HG03175 (cell line): ENCODE results near the gene PNMA8B.
"Not testable (repeated sequence)": the region's sequence is repeated elsewhere in the genome, so short reads cannot be mapped to it uniquely, and the experiment has no call there.

Source experiments
- ATAC-seq: cut with Tn5 transposase; IDR thresholded peaks from one replicate; pipeline ENCODE4 v1.9.1; 2021; ENCODE audit warnings: mild to moderate bottlenecking, moderate library complexity; ENCODE audit not compliant: unreplicated experiment

PNMA8B gene

DNA sequence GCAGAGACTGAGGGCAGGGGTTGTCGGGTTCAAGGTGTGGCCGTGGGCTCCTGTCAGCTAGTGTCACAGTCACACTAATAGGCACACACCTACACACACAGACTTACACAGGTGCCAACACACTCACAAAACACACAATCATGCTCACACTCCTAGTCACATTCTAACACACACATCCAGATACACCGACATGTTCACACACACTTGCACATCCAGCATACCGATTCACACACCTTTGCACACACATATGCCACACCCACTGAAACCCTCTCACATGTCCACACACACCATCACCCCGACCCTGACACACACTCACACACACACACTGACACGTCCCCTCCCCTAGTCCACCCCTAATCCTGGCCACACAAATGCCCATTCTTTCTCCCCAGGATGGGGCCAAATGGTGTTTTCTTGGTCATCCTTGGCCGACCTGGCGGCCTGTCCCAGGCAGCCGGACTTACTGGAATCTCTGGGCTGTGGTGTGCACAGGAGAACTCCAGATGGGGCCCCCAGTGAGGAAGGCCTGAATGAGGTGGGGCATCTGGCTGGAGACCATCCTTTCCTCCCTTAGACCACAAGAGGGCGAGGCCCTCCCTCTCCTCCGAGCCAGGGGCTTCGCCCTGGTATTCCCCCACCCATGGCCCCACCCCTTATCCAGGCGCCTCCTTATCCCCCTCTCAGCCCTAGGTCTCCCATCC, 19.1 kb upstream of the PNMA8B start:
- ATAC-seq, result no peak

DNA sequence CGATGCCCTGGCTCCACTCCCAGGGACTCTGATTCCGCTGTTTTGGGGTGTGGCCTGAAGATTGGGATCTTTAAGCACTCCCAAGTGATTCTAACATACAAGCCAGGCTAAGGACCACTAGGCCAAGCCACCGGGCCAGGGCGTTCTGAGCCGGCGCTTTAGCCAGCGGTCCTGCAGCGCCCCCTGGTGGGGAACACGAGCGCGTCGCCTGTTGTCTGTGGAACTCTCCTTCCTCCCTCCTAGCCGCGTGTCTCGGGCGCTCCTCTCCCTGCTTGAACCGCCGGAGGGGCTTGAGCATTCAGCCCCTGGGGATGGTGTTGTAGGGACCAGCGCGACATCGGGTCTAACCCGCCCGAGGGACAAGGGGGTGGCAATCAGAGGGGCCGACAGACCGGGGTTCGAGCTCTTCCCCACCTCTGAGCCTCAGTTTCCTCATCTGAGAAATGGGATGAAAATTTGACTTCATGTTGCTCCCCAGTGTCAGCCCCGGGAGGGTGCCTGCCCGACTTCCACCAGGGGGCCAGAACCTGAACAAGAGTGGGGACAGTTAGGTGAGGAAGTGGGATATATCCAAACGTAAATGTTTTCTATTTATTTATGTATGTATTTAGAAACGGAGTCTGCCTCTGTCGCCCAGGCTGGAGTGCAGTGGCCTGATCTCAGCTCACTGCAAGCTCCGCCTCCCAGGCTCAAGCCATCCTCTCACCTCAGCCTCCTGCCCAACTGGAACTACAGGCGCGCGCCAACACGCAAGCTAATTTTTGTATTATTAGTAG, 18.0 kb upstream of the PNMA8B start:
- ATAC-seq, result no peak

DNA sequence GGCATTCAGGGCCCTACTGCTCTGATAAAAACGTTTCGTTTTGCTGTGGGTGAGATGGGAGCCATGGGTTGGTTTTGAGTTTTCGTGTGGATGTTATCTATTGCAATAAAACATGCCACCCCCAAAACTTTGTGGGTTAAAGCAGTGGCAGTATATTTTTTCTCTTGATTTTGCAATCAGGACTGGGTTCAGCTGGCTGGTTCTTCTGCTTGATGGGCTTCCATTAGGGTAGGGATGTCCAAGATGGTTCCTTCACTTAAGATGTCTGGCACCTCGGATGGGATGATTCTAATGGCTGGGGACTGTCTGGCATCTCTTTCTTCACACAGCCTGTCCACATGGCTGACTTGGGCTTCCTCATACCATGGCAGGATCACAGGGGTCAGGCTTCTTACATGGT, 15.6 kb upstream of the PNMA8B start:
- no peak for ATAC-seq

DNA sequence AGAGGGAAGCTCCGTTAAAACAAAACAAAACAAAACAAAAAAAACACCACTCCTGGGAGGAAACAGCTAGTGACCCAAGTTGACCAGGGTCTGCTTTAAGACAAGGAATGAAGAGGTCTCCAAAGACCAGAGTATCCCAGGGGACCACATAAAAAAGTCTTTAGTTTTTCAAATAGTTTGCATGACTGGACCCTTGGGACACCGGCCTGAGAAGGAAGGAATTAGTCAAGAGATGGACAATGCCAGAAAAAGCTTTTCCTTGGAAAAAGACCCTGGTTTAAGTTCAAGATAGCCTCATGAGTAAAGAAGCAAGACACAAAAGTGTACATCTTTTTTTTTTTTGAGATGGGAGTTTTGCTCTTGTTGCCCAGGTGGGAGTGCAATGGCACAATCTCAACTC, 12.5 kb upstream of the PNMA8B start:
- ATAC-seq, result no peak

DNA sequence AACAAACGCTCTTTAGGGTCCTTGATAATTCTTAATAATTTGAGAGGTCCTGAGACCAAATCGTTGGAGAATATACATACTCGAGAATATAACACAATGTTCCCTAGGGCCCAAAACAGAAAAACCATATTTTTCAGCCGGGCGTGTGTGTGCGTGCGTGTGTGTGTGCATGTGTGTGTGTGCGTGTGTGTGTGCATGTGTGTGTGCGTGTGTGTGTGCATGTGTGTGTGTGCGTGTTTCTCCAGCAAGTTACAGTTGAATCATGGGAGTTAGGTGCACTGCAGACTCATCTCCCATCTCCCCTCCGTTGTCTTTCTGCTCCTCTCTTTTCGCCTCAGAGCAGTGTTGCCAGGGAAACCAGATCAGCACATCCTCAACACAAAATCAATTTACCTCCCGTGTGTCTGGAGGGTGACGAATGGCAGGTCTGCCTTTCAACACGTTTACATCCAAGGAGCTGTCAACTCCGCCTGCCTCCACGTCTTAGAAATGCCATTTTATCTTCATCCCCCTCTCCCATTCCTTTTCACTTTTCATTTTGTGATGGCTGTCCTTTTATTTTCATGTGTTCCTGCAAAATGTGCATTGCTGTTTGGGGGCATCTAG, 8.3 kb upstream of the PNMA8B start:
- no peak for ATAC-seq

DNA sequence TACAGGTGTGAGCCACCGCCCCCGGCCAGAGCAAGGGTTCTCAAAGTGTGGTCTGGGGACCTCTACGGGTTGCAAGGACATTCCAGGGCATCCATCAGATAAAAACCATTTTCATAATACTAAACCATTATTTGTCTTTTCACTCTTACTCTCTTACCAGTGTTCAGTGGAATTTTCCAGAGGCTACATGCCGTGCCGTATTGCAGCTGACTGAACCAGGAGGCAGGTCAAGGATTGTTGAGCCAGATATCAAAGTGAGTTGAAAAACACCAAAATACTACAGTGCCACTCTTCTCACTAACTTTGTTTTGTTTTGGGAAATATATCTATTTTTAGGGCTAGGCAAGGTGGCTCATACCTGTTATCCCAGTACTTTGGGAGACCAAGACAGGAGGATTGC, 7.2 kb upstream of the PNMA8B start:
- ATAC-seq, result no peak

DNA sequence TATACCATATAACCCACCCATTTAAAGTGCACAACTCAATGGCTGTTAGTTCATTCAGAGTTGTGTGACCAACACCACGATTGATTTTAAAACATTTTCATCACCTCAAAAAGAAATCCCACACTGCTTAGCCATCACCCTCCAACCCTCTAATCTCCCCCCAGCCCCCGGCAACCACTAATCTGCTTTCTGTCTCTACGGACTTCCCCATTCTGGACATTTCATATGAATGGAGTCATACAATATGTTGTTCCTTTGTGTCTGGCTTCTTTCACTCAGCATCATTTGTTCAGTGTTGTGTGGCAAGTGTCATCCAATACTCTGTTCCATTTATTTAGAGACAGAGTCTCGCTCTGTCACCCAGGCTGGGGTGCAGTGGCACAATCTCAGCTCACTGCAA, 4.0 kb upstream of the PNMA8B start:
- no peak for ATAC-seq

DNA sequence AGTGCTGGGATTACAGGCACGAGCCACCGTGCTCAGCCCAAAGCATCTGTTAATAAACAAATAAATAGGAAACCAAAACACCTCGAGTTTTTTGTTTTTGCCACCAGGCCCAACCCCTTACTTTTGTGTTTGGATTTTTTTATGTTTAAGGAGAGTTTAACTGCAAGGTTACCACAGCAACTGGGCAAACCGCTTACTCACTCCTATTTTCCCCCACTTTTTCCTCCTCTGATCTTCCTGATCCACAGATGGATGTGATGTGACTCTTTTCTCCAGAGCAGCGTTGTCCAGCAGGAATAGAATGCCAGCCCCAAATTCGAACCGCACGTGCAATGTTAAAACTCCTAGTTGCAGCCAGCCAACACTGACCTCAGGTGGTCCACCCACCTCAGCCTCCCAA, 2.1 kb upstream of the PNMA8B start:
- ATAC-seq, result no peak

DNA sequence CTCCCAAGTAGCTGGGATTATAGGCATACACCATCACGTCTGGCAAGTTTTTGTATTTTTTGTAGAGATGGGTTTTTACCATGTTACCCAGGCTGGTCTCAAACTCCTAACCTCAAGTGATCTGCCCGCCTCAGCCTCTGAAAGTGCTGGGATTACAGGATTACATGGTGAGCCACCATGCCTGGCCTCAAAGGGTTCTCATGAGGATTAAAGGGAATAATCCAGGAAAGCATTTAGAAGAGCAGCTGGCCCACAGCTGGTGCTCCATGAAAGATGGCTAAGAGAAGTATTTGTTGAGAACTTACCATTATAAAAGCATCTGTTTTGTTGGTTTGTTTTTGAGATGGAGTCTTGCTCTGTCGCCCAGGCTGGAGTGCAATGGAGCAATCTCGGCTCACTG, 1.2 kb upstream of the PNMA8B start:
- ATAC-seq, result not testable (repeated sequence)

DNA sequence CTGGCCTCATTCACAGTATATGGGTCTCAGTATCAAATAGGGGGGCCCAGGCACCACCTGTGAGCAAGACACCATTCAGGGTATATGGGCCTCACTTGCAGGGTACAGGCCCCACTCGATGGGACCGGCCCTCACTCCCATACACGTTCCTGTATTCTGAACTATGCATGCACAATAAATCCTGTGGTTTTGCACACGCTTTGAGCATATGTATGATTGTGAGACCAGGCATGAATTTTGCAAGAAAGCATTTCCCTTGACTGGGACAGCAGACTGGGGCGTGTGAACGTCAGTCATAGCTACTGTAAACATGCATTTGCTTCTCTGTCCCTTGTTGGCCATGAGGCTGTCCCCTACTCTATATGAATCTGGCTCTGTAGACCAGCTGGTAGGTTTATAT, 637 bp upstream of the PNMA8B start:
- ATAC-seq, result no peak

DNA sequence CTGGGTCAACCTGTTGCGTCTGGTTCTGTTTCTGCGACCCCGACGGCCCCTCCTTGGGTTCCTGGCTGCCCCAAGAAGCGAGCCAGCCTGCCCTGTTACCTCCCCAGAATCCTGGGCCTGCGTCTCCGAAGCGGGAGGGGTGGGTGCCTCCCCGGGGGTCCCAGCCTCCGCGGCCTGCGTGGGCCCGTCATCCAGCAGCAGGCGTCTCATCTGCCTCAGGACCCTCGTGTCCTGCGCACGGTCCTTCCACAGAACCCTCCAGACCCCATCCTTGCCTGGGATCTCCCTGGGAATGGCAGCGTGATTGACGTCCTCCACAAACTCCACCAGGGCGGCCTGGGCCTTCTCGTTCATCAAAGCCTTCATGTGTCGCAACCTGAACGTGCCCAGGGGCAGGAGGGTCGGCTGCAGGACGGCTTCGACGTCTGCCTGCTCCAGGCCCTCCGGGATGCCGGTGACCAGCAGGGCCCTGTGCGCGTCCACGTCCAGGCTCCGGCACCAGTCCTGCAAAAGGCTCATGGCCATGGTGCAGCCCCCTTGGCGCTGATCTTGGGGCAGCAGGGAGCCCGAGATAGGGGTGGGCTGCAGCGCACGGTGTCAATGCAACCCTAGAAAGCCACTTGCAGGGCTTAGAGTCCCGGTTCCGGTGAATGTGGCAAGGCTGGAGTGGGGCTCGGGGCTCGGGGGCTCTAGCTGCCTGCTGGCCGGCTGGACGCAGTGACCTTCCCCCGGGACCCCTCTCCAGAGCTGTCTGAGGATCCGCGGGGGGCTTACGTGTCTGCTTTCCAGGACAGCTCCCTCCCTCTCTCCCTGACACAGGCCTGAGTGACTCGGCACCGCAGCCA, 504 bp downstream of the PNMA8B start:
- ATAC-seq, result no peak

DNA sequence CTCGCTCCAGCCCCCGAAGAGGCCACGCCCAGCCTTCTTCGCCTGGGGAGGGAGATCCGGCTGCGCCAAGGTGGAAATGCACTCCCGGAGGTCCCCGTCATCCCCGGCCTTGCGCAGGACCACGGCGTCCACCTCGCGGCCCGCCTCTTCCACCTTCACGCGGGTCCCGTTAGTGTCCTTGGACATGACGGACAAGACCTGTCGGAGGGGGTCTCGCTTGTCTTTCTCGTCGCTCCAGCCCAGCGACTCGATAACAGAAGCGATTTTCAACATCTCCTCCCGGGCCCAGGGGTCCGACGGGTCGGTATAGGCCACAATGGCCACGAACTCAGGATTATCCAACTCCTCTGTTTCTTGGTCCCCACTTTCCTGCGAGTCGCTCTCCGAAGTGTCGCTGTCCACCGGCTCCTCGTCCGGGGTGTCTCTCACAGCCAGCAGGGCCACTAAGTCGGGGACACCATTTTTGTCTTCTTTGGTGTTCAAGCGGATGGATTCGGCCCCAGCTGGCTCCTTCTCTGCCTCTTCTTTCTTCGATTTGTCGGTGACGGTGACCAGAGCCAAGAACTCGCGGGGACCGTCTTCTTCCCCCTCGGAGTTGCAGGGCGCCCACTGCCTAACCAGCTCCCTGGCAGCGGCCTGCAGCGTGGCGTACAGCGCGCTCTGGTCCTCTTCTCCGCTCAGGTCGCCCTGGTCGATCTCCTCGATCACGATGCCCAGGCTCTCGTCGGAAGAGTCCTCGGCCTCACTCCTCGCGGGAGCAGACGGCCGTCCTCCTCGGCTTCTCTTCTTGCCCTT, 1.3 kb downstream of the PNMA8B start:
- no peak for ATAC-seq

DNA sequence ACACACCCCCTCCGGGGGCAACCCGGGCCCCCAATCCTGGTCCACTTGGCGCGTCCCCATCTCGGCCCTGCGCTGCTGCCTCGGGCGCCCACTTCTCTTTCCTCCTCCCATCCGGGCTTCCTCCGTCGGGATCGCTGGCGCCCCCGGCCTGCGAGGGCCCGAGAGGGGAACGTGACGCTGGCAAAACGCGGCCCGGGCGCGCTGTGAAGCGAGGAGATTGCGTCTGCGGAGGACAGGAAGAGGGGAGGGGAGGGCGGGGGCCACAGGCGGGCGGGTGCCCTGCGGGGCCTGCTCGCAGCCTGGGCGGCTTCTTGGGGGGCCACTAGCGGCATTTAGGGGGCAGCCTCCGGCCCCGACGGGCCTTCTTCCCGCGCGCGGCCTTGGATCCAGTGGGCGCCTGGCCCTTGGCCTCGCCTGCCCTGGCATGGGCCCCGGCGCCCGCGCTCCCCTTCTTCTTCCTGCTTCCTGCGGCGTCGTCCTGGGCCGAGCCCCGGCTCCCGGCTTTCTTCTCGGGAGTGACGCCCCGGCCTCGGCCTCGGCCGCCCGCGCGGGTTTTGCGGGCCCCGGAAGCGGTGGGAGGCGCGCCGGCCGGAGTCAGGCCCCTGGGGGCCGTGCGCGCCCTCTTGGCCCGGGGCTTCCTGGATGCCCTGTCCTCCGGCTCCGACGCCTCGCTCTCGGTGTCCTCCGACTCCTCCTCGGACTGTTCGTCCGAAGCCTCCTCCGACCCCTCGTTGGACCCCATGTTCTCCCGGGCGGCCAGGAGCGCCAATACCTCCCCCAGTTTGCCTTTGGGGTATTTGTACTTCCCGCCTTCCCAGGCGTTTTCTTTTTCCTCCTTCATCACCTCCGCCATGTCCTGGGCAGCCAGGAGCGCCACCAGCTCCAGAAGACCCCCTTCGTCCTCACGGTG, 2.2 kb downstream of the PNMA8B start:
- ATAC-seq, result no peak

DNA sequence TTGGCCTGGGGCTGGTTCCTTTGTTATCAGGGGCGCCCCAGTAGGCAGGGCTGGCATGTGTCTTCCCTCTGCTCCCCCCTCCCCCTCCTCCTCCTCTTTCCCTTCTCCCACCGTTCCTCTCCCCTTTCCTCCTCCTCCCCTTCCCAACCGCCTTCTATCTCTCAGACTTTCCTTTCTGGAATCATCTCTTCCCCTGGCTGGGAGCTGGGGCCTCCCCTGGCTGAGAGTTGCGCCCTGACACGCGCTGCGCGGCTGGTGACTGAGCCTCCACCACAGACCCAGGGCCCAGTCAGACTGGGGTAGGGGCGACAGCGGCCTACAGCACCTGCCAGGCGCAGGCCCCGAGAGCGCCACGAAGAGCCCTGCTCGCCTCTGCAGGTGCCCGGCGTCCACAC, 2.8 kb downstream of the PNMA8B start:
- ATAC-seq, result no peak

DNA sequence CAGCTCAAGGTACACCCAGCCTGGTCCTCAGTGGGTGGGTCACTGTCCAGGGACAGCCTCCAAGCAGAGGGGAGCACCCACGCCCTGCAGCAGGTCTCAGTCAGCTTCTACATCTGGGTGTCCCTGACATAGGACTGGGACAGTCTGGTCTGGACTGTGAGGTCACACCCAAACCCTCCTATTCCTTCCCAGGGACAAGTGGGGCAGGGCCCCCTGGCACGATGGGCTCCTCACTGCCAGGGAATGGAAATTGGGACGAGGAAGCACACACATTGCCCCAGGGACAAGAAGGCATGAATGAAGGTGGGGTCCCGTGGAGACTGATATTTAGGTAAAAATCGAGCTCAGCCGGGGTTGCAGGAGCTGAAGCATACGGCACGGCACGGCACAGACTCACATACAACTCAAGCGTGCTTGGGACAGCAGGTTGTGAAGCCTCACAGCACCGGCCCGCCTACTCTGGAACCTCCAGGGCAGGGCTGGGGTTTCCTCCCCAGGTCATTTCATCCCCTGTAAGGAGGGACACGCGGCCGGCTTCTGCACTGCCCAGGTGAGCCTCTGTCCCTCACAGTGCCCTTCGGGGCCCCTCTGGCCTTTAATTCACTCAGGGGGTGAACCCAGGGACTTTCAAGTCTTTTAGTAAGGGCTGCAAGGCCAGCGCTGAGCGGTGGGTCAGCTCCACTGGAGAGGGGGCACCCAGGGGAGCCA, 3.5 kb downstream of the PNMA8B start:
- ATAC-seq, result no peak

DNA sequence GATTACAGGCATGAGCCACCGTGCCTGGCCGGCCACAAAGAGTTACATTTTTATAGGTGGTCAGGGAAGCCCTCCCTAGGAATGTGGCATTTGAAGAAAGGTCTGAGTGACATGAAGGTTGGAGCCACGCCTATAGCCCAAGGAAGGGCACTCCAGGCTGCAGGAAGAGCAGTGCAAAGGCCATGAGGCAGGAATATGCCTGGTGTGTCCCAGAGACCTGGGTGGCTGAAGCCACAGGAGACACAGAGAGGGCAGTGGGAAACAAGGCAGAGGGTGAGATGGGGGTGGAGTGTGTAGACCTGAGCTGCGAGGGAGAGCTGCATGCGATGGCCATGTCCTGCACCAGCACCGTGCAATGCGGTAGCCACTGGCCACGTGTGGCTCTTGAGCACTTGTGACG, 4.9 kb downstream of the PNMA8B start:
- ATAC-seq, result no peak

DNA sequence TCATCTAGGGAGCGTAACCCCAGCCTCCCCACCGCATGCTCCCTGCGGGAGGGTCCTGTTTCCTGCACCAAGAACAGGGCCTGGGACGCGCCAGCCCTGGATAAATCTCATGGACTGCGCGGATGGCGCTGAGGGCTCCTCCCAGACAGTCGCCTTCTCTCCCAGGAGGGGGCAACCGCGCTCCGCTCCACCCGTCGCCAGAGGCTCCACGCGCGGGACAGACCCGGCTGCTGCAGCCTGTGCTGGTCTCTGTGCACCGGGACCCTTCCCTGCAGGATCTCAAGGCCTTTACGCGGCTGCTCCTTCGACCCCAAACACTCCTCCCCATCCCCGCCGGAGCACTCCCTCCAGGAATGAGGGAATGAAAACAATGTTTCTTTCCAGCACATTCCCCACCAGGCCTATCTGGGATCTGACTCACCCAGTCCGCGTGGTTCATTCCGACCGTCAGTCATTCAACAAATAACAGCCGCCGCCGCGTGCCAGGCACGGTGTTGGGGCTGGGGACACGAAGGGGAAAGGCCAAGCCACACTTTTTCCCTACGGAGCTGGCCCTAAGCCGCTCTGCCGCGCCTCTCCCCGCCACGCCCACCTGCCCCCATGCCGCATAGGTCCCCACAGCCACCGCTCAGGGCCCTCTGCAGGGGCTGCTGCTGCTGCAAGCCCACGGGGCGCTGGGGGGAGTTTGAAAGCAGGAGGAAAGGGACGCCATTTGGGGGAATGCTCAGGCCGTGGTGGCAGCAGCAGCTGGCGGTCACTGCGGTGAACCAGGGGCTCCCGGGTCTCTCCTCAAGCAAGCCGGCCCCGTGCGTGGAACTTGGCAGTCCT, 6.0 kb downstream of the PNMA8B start:
- ATAC-seq, result no peak

DNA sequence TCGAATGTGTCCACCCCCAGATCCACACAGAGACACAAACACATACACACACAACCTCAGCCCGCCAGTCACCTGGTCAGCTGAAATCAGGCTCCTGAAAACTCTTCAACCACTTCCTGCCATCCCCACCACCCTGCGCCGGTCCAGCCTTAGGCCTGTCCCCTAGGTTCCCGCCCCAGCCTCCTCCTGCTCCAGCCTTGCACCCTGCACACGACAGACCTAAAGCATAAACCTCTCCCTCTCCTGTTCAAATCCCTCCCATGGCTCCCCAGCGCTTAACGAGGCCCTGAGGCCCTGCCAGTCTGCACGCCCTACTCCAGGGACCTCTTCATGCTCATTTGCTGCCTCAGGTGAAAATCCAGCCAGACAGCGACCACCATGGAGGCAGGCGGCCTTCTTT, 7.1 kb downstream of the PNMA8B start:
- ATAC-seq, result no peak
